HG02759 (cell line): ENCODE results near the gene COPG1.

ENCODE experiments used
- ATAC-seq: cut with Tn5 transposase; IDR thresholded peaks from one replicate; pipeline ENCODE4 v1.9.1; 2021; ENCODE audit warnings: mild to moderate bottlenecking, moderate library complexity; ENCODE audit not compliant: unreplicated experiment

Gene COPG1

DNA sequence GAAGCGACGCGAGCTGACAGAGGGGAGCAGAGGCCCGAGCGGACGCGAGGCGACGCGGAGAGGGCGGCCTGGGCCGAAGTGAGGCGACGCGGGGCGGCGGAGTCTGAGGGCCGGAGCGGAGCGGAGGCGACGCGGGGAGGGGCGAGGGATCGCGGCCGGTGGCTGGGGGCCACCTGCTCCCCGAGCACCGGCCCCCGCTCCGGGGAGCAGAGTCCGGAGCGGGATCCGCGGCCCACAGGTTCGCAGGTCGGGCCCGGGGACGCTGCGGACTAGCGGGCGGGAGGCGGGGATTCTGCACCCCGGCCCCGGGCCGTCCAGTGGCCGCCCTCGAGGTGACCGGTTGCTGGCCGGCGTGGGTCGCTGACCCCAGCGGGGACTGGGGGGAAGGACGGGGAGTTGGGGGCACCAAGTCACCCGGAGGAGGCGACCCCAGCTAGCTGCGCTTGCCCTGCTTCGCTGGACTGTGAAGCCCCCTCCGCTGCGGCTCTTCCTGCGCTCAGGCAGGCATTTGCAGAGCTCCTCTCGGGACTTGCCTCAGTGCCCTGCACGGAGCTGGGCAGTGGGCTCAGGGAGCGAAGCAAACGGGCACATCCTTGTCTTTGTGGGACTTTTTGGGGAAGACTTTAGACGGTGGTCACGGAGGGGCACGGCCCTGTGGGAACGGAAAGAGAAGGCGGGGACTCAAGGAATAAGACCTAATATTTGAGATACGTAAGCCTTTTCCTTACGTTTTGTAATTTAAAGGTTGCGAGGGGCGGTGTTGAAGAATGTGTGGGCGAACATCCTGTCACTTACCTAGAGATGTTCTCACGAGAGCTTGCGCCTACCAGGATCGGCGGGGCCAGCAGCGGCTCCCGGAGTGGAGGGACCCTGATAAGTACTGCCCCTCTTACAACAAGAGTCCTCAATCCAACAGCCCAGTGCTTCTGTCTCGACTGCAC, 29.8 kb downstream of the COPG1 start:
- no peak for ATAC-seq

DNA sequence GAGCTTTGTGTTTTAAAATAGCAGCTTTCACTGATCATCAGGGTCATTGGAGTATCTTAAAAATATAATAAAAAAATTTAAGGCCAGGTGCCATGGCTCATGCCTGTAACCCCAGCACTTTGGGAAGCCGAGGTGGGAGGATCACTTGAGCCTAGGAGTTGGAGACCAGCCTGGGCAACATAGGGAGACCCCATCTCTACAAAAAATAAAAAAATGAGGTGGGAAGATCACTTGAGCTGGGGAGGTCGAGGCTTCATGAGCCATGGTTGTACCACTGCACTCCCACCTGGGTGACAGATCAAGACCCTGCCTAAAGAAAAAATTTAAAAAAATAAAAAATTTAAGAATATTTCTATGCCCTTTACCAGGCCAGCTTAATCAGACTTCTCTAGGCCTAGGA, 30.8 kb downstream of the COPG1 start:
- no peak for ATAC-seq

DNA sequence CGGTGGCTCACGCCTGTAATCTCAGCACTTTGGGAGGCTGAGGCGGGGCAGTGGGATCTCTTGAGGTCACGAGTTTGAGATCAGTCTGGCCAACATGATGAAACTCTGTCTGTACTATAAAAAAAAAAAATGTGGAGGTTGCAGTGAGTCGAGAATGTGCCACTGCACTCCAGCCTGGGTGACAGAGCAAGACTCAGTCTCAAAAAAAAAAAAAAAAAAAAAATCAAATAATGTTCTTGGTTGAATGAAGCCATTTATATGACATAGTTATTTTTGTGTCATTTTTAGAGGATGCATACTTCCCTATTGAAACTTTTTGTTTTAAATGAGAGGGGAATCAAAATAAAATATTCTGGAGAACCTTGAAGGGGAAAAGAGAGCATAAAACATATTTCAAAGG, 32.3 kb downstream of the COPG1 start:
- ATAC-seq: no peak

DNA sequence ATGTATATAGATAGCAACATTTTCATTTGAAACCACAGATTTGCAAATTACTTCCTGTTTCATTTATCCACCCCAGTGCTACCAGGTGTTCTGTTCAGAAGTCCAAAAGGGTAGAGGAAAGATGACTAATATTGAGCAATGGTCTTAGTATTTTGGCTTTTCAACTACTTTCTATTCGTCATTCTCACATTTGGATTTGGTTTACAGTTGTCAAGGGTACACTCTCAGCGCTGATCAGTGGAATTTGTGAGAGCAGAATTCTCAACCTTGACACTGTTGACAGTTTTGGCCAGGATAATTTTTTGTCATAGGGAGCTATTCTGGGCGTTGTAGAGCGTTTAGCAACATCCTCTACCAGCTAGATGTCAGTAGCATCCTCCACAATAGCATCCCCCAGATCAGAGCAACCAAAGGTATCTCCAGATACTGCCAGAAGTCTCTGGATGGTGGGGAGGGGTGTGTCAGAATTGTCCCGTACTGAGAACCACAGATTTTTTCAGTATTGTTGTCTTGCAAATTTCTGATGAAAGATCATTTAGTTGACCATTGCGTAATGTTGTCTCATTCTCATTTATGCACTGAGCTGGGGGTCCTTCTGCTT, 33.4 kb downstream of the COPG1 start:
- peak; percentile 78 for ATAC-seq

DNA sequence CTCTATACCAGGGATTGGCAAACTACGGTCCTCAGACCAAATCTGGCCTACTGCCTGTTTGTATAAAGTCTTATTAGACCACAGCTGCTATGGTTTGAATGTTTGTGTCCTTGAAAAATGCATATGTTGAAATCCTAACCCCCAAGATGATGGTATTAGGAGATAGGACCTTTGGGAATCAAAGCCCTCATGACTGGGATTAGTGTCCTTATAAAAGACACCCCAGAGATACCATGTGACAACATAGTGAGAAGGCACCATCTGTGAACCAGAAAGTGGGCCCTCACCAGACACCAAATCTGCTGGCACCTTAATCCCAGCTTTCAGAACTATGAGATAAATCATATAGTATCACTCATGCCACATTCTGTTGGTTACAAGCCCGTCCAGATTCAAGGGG, 36.7 kb downstream of the COPG1 start:
- no peak for ATAC-seq

DNA sequence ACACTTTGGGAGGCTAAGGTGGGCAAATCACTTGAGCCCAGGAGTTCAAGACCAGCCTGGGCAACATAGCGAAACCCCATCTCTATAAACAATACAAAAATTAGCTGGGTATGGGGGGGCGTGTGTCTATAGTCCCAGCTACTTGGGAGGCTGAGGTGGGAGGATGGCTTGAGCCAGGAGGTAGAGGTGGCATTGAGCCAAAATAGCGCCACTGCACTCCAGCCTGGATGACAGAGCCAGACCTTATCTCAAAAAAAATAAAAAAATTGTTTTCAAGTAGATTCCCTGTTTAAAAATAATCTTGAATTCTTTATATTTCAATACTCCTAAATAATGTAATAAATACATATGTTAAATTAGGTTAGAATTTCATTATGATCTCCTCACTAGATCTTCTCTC, 39.0 kb downstream of the COPG1 start:
- ATAC-seq: no peak

DNA sequence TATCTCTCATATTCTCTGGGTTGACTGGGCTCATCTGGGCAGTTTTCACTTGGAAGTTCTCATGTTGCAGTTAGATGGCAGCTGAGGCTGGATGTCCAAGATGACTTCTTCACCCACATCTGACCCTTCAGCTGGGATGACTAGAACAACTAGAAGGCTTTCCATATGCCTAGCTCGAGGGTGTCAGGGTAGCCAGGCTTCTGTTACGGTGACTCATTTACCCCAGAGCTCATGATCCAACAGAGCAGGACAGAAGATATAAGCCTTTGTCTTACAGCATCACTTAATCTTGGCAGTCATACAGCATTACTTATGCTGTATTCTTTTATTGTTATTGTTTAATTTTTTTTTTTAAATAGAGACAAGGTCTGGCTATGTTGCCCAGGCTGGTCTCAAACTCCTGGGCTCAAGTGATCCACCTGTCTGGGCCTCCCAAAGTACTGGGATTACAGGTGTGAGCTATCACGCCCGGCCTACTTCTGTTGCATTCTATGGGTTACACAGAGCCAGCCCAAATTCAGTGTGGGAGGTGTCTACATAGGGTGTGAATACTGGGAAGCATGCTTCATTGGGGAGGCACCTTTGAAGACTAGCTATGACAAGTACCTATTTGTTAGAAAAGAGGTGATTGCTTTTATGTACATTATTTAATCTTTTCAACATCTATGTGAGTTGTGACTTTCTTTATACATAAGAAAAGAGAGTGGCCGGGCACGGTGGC, 40.0 kb downstream of the COPG1 start:
- ATAC-seq: no peak

DNA sequence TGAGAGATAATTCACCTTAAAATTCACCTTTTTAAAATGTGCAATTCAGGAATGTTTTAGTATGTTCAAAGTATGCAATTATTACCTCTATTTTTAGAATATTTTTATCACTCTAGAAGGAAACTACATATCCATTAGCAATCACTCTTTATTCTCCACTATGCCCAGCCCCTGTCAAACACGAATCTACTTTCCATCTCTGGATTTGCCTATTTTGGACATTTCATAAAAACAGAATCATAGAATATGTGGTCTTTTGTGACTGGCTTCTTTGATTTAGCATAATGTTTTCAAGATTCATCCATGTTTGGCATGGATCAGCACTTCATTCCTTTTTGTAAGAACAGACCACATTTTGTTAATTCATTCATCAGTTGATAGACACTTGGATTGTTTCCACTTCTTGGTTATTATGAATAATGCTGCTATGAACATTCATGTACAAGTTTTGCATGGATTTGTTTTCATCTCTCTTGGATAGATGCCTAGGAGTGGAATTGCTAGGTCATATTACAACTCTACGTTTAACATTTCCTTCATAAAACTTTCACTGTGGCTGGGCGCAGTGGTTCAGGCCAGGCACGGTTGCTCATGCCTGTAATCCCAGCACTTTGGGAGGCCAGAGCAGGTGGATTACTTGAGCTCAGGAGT, 42.0 kb downstream of the COPG1 start:
- ATAC-seq: no peak

DNA sequence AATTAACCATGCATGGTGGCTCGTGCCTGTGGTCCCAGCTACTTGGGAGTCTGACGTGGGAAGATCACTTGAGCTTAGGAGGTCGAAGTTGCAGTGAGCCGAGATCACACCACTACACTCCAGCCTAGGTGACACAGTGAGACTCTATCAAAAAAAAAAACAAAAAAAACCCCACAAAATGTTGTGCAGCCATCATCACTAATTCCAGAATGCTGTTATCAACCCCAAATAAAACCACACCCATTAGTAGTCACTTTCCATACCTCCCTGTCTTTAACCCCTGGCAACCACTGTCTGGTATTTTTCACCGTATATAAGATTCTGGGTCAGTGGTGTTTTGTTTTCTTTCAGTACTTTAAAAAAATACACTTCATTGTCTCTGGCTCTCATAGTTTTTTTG, 45.9 kb downstream of the COPG1 start:
- ATAC-seq: no peak

DNA sequence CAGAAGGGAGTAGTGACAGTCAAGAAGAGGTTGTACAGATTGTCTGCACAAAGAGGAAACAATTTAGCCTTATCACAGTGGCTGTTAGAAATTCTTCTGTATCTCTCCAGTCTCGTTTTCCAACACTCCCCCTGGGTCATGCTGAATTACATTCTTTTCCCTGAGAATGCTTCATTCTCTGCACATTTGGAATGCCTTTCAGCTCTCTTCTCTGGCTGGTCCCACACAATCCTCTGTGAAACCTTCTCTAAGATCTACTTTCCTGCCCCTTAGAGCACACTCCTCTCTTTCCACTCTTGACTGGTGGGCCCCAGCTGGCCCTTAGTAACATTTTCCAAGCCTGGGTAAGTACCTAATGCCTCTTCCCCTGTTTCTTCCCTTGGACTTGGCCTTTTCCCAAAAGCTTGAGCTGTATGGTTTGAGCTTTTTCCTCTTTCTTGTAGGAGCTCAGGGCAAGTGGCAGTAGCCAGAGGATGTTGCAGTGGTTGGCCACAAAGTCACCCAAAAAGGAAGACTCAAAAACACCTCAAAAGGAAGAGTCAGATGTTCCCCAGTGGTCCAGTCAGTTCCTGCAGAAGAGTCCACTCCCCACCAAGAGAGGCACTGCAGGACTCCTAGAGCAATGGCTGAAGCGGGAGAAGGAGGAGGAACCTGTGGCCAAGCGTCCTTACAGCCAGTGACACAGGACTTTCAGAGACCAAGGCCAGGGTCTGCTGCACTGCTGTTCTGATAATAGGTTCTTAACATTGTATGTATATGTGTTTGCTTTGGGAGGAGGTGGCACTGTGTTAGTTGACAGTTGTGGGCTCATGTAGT, 54.9 kb downstream of the COPG1 start:
- no peak for ATAC-seq

DNA sequence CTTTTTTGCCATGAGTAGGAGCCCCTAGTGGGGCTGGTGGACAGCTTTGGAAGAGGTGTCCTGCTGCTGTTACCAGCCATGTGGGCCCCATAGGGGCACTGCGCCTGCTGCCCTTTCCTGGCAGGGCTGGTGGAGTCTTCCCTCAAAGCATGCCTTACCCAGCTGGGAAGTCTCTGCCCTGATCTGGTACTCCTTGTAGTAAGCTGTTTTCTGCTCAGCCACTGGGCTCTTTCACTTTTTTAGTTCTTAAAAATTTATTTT, 55.5 kb downstream of the COPG1 start:
- no peak for ATAC-seq

DNA sequence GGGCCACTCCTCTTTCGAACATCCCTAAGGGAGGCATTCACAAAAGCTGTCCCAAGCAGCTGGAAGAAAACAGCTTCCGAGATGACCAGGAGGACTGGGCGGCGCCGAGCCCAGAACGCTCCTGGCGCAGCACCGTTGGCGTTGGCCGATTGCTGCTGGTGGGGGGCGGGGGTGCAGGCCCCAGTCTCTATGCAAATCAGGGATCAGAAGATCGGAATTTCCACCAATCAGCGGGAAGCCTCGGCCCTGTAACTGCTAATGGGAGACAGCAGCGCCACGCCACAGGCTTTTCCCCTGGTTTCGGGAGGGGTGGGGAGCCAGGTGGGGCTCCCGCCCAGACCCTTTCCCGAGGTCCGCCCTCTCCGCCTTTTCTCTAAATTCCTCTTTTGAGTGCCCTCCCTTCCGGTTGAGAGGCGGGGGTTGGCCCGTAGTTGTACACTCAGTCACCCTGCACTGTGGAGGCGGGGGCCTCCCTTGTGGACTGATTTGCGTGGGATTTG, 56.2 kb downstream of the COPG1 start:
- peak; percentile 58 for ATAC-seq

DNA sequence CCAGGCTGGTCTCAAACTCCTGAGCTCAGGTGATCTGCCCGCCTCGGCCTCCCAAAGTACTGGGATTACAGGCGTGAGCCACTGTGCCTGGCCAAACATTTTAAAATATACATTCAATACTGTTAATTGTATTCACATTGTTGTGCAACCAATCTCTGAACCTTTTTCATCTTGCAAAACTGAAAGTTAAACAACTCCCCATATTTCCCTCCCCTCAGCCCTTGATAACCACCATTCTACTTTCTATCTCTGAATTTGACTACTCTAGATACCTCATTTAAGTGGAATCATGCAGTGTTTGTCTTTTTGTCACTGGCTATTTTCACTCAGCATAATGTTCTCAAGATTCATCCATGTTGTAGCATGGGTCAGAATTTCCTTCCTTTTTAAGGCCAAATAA, 59.2 kb downstream of the COPG1 start:
- ATAC-seq: no peak

DNA sequence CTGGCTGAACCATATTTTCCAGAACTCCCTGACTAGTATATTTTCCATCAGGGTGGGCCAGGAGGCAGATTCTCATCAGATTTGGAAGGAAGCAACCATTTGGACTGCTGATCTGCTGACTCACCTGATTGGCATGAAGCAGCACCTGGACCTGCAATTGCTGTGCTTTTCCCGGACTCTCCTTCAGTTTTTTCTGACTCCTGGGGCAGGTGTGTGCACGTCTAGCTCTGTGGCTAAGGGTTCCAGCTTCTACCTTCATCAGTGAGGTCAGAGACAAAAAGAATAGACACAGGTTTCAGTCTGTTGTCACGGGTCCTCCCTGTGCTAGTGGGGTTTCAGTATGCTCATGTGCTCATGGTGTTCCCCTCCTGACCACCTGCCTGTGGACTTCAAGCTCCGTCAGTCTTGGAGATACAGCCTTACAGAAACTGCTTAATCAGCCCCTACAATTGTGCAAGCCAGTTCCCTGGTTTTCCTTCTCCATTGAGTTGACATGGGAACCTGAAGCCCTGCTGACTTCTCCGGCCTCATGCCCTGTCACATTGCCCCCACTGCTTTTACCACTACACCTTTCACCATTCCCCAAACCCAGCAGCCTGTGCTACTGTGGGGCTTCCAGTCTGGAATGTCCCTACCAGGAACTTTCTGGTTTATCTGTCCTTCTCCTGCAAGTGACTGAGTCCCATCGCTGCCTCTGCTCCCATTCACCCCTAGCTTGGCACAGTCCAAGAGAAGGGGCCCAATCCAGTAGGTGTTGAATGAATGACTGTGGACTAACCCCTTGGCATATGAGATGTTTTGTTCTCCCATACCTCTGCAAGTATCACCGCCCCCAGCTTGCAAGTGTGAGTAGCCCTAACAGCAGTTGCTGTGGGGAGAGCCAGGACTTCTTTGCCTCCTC, 61.0 kb downstream of the COPG1 start:
- ATAC-seq: peak; percentile 38

DNA sequence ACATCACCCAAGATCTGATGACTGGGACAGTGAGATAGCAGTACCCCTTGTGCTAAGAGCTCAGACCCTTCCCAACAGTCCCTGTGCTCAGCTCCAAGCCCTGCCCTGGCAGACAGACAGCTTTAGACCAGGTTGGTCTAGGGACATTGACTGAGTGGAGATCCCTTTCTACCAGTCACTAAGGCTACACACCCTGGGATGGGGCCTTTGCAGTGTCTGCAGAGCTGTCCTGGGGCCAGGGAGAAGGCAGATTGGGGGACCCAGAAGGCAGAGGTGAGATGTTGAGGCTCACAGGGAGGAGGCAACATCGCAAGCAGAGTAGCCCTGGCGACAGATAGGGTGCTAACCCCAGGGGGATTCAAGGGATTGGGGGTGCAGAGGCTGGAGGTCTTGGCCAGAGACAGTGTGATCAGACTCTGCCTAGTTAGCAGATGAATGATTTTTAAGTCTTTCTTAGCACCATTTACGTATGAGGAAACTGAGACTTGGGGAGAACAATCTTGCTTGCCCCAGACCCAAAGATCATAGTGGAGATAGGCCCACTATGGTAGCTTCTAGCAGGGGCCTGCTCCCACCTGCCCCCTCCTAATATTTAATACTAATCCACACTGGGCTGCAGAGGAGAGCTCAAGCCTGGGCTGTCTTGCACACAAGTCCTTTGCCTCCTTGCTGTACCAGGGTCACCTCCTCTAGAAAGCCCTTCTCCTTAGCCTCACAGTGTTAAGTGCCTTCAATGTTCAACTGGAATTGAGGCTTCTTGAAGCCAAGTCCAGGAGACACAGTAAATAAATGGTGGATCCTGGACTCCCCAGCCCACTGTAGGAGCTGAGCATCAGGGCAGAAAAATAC, 61.9 kb downstream of the COPG1 start:
- no peak for ATAC-seq

DNA sequence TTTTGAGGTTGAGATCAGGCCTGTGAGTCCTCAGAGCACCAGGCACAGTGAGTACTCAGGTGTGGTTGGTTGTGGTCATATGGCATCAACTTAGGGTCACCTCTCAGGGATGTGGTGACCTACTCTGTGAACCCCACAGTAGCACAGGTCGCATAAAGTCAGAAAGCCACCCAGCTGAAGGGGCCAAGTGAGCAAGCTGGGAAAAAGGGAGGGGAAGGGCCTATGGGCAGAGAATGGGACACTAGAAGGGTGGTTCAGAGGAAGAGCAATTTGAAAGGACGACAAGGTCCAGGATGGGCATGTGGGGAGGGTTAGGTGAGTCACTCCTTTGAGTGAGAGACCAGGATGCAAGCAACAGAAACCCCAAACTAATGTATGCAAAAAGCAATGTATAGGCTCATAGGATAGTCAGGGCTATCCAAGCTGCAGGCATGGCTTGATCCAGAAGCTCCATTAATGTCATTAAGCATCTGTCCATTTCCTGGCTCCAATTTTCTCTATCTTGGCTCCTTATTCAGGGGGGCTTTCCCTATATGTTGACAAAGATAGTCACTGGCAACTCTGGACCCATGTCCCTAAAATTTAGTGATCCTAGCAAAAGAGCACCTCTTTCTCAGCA, 62.7 kb downstream of the COPG1 start:
- no peak for ATAC-seq

DNA sequence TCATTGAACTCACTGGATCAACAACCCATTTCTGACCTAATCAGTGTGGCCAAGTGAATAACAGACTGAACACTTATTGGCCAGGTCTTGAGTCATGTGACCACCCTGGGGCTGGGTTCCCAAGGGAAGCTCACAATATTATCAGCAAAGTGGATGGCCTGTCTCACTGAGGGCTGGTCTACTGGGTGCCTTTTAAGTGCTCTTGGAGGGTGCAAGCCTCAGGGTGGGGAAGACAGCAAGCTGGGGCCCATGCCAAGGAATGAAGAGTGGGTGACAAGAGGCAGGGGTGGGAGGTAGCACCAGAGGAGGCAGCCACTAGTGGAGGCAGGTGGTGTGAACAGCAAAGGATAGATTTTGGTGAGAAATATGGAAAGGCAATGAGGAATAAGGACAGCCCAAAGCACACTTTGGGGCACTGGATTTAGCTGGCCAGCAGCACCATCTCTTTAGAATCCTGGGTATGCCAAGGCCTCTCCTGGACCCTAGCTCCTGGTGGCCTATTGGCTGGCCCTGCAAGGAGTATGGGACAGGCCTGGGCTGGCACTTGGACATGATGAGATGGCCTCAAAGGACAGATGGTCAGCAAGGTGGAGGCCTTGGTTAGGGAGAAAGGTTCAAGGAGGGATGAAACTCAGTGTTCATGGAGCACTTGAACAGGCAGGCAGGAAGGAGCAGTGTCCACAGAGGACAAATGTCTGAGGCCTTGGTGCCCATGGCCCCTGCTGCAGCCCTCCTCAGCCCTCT, 63.4 kb downstream of the COPG1 start:
- ATAC-seq: no peak

DNA sequence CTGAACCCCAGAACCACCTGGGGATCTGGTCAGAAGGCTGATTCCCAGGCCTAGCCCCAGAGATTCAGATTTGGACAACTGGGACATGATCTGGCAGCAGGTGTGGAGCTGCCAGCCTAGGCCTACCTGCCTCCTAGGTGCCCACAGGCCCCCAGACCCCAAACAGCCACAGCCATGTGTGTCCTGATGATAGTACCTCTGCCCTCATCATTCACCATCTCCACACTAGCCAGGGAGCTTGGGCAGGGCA, 63.9 kb downstream of the COPG1 start:
- no peak for ATAC-seq
